SK-N-MC (cell line): ENCODE measurements around the gene RND1.

Experiments
- EZH2 ChIP-seq: fragments of 200-600 bp; sonication (generic); IDR thresholded peaks from one replicate; pipeline ENCODE4 v1.6.1; 2017; ENCODE audit warnings: antibody characterized with exemption
- FOXP2 ChIP-seq: optimal IDR thresholded peaks from 2 replicates; pipeline ENCODE3; 2011; ENCODE audit warnings: mild to moderate bottlenecking, moderate library complexity; ENCODE audit not compliant: insufficient read depth; ENCODE audit errors: extremely low read length, control extremely low read depth
- POLR2AphosphoS5 ChIP-seq: IDR thresholded peaks from 2 replicates; pipeline ENCODE4 v1.6.1; 2012; ENCODE audit warnings: mild to moderate bottlenecking, low read depth, low read length, borderline replicate concordance

GRCh38 chr12:48814262-48815125, 51.2 kb downstream of the RND1 start:
- TF ChIP-seq EZH2 (no peak), POLR2AphosphoS5 (no peak), FOXP2 (no peak)
